ENCODE results near the gene TNPO3. TPM values are rescaled to one million over a fixed set of nuclear protein-coding genes. Genes with fewer than 3 reads are reported as not detected.

The TNPO3 gene
- total RNA-seq, 1 donor from 2014 or later, result 56.2 TPM

- CTCF ChIA-PET, result interaction anchor here (0.5 to 1.5 kb wide), 3 partner anchors 157 to 919 kb away, joined by 3 to 4 read pairs (median 4); no protein-coding TSS in a partner anchor
These were observed 120.3 kb downstream of the TNPO3 start for GRCh38 chr7:128934361-128935341.

DNA sequence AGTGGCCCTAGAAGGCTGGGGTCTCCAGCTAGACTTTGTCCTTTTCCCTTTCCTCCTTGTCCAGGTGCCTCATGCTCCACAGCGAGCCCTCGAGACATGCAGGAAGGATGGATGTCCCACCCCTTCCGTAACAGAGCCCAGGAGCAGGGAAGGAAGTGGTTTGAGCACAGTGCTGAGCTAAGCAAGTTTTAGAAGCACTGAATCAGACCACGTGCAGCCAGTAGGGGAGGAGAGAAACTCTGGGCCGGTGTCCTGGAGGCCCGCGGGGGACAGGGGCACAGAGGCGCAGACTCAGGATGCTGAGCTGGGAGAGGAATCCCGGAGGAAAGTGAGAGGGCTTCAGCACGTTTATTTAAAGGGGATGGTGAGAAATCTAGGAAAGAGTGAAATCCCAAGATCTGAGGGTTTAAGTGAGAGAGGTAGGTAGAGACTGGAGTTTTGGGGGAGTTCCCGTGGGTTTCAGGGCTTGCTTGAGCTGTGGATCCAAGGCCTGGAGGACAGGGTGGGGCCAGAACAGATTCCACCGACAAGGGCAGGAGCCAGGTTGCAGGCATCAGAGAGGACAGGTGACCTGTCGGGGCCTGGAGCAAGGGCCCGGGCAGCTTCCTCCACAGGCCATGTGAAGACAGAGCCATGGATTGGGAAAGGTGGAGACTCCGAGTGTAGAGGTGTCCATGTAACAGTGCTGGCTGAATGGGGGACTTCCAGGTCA lies 121.6 kb downstream of the TNPO3 start:
- DNase-seq (no peak), ATAC-seq (ENCODE audit: low read depth) (peak; percentile 43)
- no peak for TF ChIP-seq CTCF (IDR thresholded peaks at IDR 0.05)
- Mint-ChIP-seq H3K9me3 (no peaks in the 10 kb centered on the region), H3K27me3 (no peaks in the 10 kb centered on the region), H3K36me3 (ENCODE audit: low read depth) (peaks cover 3% of the 10 kb centered on the region), H3K4me1 (peaks cover 47% of the 10 kb centered on the region), H3K27ac (peak overlapping the region; percentile 92), H3K4me3 (peak overlapping the region; percentile 79)
- POLR2A ChIA-PET, result interaction anchor here (0.6 to 2.6 kb wide), 9 partner anchors 8 to 121 kb away, joined by 3 to 12 read pairs (median 5); partner anchors contain the start of gene TNPO3
- CTCF ChIA-PET, result interaction anchor here (1.0 to 1.5 kb wide), 4 partner anchors 19 to 285 kb away, joined by 3 to 8 read pairs (median 4); no protein-coding TSS in a partner anchor
- intact Hi-C loops (cut with micrococcal nuclease), result loop anchor here (1.0 to 10.0 kb wide), 2 partner anchors 8 to 681 kb away; partner anchors contain the start of gene NRF1

More at GRCh38 chr7:128934361-128935341, 120.3 kb downstream of the TNPO3 start:
- ATAC-seq (ENCODE audit: low read depth) (peak; percentile 40), DNase-seq (no peak)
- POLR2A ChIA-PET, result interaction anchor here (0.6 to 2.6 kb wide), 9 partner anchors 20 to 212 kb away, joined by 3 to 12 read pairs (median 5); no protein-coding TSS in a partner anchor
- Mint-ChIP-seq H3K4me3 (peak overlapping the region; percentile 65), H3K27ac (peak overlapping the region; percentile 79), H3K4me1 (peaks cover 53% of the 10 kb centered on the region), H3K27me3 (no peaks in the 10 kb centered on the region), H3K9me3 (no peaks in the 10 kb centered on the region), H3K36me3 (ENCODE audit: low read depth) (peaks cover 7% of the 10 kb centered on the region)
- TF ChIP-seq CTCF (IDR thresholded peaks at IDR 0.05), result no peak
- intact Hi-C loops (cut with micrococcal nuclease), result loop anchor here (5.0 to 10.0 kb wide), 2 partner anchors 142 to 680 kb away; partner anchors contain the start of genes CCDC136 and NRF1

DNA sequence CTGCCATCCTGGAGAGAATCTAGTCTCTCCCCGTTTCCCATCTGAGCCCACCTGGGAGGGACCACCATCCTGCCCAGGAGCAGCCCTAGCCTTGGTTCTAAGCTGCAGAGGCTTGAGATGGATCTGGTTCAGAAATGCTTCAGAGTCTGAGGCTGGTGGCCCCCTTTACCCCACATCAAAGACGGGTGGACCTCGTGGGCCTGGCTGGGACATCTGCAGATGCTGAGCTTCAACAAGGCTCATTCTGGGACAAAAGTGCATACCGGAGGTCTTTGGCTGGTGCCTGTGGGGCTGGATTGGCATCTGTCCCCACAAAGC lies 122.1 kb downstream of the TNPO3 start:
- peaks cover 2% of the 10 kb centered on the region for H3K36me3 Mint-ChIP-seq (ENCODE audit: low read depth)
- intact Hi-C loops (cut with micrococcal nuclease), result loop anchor here (1.0 to 10.0 kb wide), 2 partner anchors 8 to 682 kb away; partner anchors contain the start of gene NRF1
- peaks cover 47% of the 10 kb centered on the region for H3K4me1 Mint-ChIP-seq
- ATAC-seq (ENCODE audit: low read depth) (no peak), DNase-seq (no peak)
- H3K27me3 Mint-ChIP-seq, result no peaks in the 10 kb centered on the region
- POLR2A ChIA-PET, result interaction anchor here (1.5 to 1.8 kb wide), 5 partner anchors 8 to 122 kb away, joined by 4 to 11 read pairs (median 6); partner anchors contain the start of gene TNPO3
- peak overlapping the region; percentile 92 for H3K27ac Mint-ChIP-seq
- CTCF ChIA-PET, result interaction anchor here (1.0 to 1.5 kb wide), 4 partner anchors 18 to 285 kb away, joined by 3 to 8 read pairs (median 4); no protein-coding TSS in a partner anchor
- no peaks in the 10 kb centered on the region for H3K9me3 Mint-ChIP-seq
- no peak for TF ChIP-seq CTCF (IDR thresholded peaks at IDR 0.05)
- H3K4me3 Mint-ChIP-seq, result peak overlapping the region; percentile 79

GRCh38 chr7:128931965-128932861 lies 122.7 kb downstream of the TNPO3 start:
- TF ChIP-seq CTCF (IDR thresholded peaks at IDR 0.05), result no peak
- Mint-ChIP-seq H3K27me3 (no peaks in the 10 kb centered on the region), H3K27ac (peak overlapping the region; percentile 70), H3K4me3 (no peak overlapping the region), H3K36me3 (ENCODE audit: low read depth) (peaks cover 2% of the 10 kb centered on the region), H3K4me1 (peaks cover 43% of the 10 kb centered on the region), H3K9me3 (no peaks in the 10 kb centered on the region)
- POLR2A ChIA-PET, result interaction anchor here (1.5 to 1.8 kb wide), 5 partner anchors 8 to 123 kb away, joined by 4 to 11 read pairs (median 6); partner anchors contain the start of gene TNPO3
- ATAC-seq (ENCODE audit: low read depth) (no peak), DNase-seq (no peak)
- CTCF ChIA-PET, result interaction anchor here (1.0 to 1.5 kb wide), 3 partner anchors 18 to 160 kb away, joined by 3 to 8 read pairs (median 4); no protein-coding TSS in a partner anchor
- intact Hi-C loops (cut with micrococcal nuclease), result loop anchor here (10.0 kb wide), 1 partner anchor 683 kb away; the partner anchor contains the start of gene NRF1

Measured in activated B cell treated with CpG ODN at 0.5 μM for 24 hours (primary cell).